Endothelial cell of umbilical vein (primary cell): Measurements from ENCODE around the gene EIF2B4. TPM values are rescaled to one million over a fixed set of nuclear protein-coding genes. Genes with fewer than 3 reads are reported as not detected.

Source experiments
- BruUV-seq: library from RNA; stranded (reverse); fragments of 400-500 nt; replicated peaks from 2 replicates; lab custom pipeline; 2021; lab: Mats Ljungman, UMichigan
- CTCF ChIA-PET: fragments of 300-600, 350-600 bp; sonication (Branson Sonifier 250); formaldehyde crosslinking; loops from one replicate; lab custom pipeline; 2021; ENCODE audit warnings: antibody characterized with exemption, inconsistent platforms; lab: Charles Lee
- POLR2A ChIA-PET: fragments of 300-600, 350-600 bp; sonication (Branson Sonifier 250); formaldehyde crosslinking; loops from one replicate; lab custom pipeline; 2021; ENCODE audit warnings: antibody characterized with exemption, inconsistent platforms; lab: Charles Lee
- DNase-seq: peaks from one replicate; pipeline ENCODE4 v3.0.0-alpha.2; 2011; ENCODE audit warnings: low read depth, low spot score
- FAIRE-seq: peaks from 2 replicates; lab custom pipeline; 2011; peaks lifted over from hg19 to GRCh38; lab: Jason Lieb, UNC
- H2AFZ ChIP-seq: 2 replicates; pipeline ENCODE4 v1.6.0; 2012; ENCODE audit warnings: low read depth, low read length, control low read depth, inconsistent platforms
- H3K27ac ChIP-seq: 2 replicates; pipeline ENCODE4 v1.5.1; 2011; ENCODE audit warnings: low read depth, mild to moderate bottlenecking, control low read depth, low read length, moderate library complexity; ENCODE audit not compliant: insufficient read depth
- H3K27me3 ChIP-seq, 2 experiments: 2 replicates each; pipeline versions ENCODE4 v1.6.0 to v1.6.1; 2011; ENCODE audit warnings: low read length in 2 of 2, mixed read lengths in 1 of 2; ENCODE audit not compliant: control insufficient read depth in 2 of 2, insufficient read depth in 2 of 2
- H3K36me3 ChIP-seq, 2 experiments: 2 replicates in 1 of 2; 3 replicates in 1 of 2; pipeline ENCODE4 v1.5.1; 2011; ENCODE audit warnings: low read length in 2 of 2, mild to moderate bottlenecking in 1 of 2, moderate library complexity in 1 of 2; ENCODE audit not compliant: control insufficient read depth in 2 of 2, insufficient read depth in 2 of 2; ENCODE audit errors: extremely low read depth in 1 of 2
- H3K4me1 ChIP-seq: 3 replicates; pipeline ENCODE4 v1.5.1; 2011; ENCODE audit warnings: mild to moderate bottlenecking, low read length; ENCODE audit not compliant: control insufficient read depth, insufficient read depth; ENCODE audit errors: extremely low read depth
- H3K4me2 ChIP-seq: 2 replicates; pipeline ENCODE4 v1.6.1; 2011; ENCODE audit warnings: low read length, control low read depth, mixed read lengths; ENCODE audit not compliant: insufficient read depth
- H3K4me3 ChIP-seq, 3 experiments: fragments of 200-600 bp in 1 of 3; sonication (generic), shearing (Covaris generic) in 1 of 3; replicated peaks in 1 of 3; 2 replicates each; pipeline ENCODE4 v1.5.1; 2011 to 2016; ENCODE audit warnings: control low read depth in 3 of 3, low read length in 3 of 3, mild to moderate bottlenecking in 2 of 3, inconsistent platforms in 1 of 3, low read depth in 1 of 3, moderate library complexity in 1 of 3; ENCODE audit not compliant: insufficient read depth in 1 of 3
- H3K79me2 ChIP-seq: 2 replicates; pipeline ENCODE4 v1.6.0; 2012; ENCODE audit warnings: low read length, inconsistent platforms; ENCODE audit not compliant: control insufficient read depth, insufficient read depth
- H3K9ac ChIP-seq: replicated peaks from 2 replicates; pipeline ENCODE3; 2011; ENCODE audit warnings: low read length, control low read depth; ENCODE audit not compliant: insufficient read depth; ENCODE audit errors: extremely low read depth
- H3K9me1 ChIP-seq: replicated peaks from 3 replicates; pipeline ENCODE4 v1.6.0; 2011; ENCODE audit warnings: mild to moderate bottlenecking, low read length; ENCODE audit not compliant: control insufficient read depth, insufficient read depth; ENCODE audit errors: extremely low read depth
- H3K9me3 ChIP-seq: replicated peaks from 2 replicates; pipeline ENCODE4 v1.5.1; 2012; ENCODE audit warnings: low read length, inconsistent platforms; ENCODE audit not compliant: control insufficient read depth, insufficient read depth
- H4K20me1 ChIP-seq: replicated peaks from 2 replicates; pipeline ENCODE3; 2011; ENCODE audit warnings: mild to moderate bottlenecking, low read length; ENCODE audit not compliant: control insufficient read depth, insufficient read depth; ENCODE audit errors: extremely low read depth
- CTCF ChIP-seq, 2 donors: IDR thresholded peaks; 1 replicate in 1 of 2; 2 replicates in 1 of 2; pipeline ENCODE4 v1.5.1; 2011; ENCODE audit warnings: low read length in 2 of 2, mild to moderate bottlenecking in 2 of 2, moderate library complexity in 2 of 2, control low read depth in 1 of 2, inconsistent platforms in 1 of 2, low read depth in 1 of 2; ENCODE audit not compliant: insufficient read depth in 1 of 2; ENCODE audit errors: extremely low read depth in 1 of 2
- EZH2 ChIP-seq: IDR thresholded peaks from 2 replicates; pipeline ENCODE4 v1.6.1; 2012; ENCODE audit warnings: borderline replicate concordance, low read depth, mild to moderate bottlenecking, moderate library complexity, low read length, inconsistent platforms; ENCODE audit not compliant: severe bottlenecking
- FOS ChIP-seq: IDR thresholded peaks from 2 replicates; pipeline ENCODE4 v1.6.1; 2011; ENCODE audit warnings: mild to moderate bottlenecking, low read length, moderate library complexity, borderline replicate concordance; ENCODE audit not compliant: insufficient read depth
- GATA2 ChIP-seq: IDR thresholded peaks from 2 replicates; pipeline ENCODE4 v1.7.0; 2011; ENCODE audit warnings: low read depth, mild to moderate bottlenecking, moderate library complexity, mixed read lengths, low read length; ENCODE audit not compliant: insufficient read length, insufficient read depth
- JUN ChIP-seq: IDR thresholded peaks from 2 replicates; pipeline ENCODE4 v1.6.1; 2011; ENCODE audit warnings: borderline replicate concordance, low read depth; ENCODE audit not compliant: insufficient read length, insufficient read depth
- MAX ChIP-seq: IDR thresholded peaks from 2 replicates; pipeline ENCODE4 v1.6.1; 2011; ENCODE audit not compliant: insufficient read depth, insufficient read length
- MYC ChIP-seq: IDR thresholded peaks from one replicate; pipeline ENCODE4 v1.6.1; 2011; ENCODE audit warnings: mild to moderate bottlenecking, low read depth, low read length
- POLR2A ChIP-seq: IDR thresholded peaks from 2 replicates; pipeline ENCODE4 v1.6.1; 2012; ENCODE audit warnings: low read depth, mild to moderate bottlenecking, control low read depth, low read length
- POLR2AphosphoS5 ChIP-seq: IDR thresholded peaks from 2 replicates; pipeline ENCODE4 v1.6.1; 2012; ENCODE audit warnings: low read depth, mild to moderate bottlenecking, control low read depth, low read length, moderate library complexity; ENCODE audit not compliant: insufficient read depth
- dilution Hi-C: fragments of 300-500 bp; cut with MboI; formaldehyde crosslinking; loops from one replicate; pipeline ENCODE4 v1.15.0; 2019; ENCODE audit warnings: low sequenced_read_pairs; ENCODE audit not compliant: extremely low pct_ligation_motif_present
- intact Hi-C: fragments of 100-400 bp; cut with micrococcal nuclease; formaldehyde crosslinking; loops from one replicate; pipeline ENCODE4 v1.10.0; 2022
- polyA plus RNA-seq, 4 experiments: library from polyadenylated mRNA; depleted of rRNA in 3 of 4; stranded (reverse) in 3 of 4; unstranded in 1 of 4; fragments of >200 nt; gene quantifications; 2 replicates each; pipeline versions ENCODE4 v1.2.1 to v1.2.3, GENCODE V29; 2011 to 2012; ENCODE audit warnings: missing spikeins in 1 of 4
- total RNA-seq: library from RNA; stranded (reverse); gene quantifications from 2 replicates; pipeline ENCODE4 v1.2.3, GENCODE V29; 2021

Gene EIF2B4
- total and polyA plus RNA-seq, 2 donors (not counting 3 experiments of a cell fraction or from before 2014, with no cell fraction given) = 43.7 to 63.2 TPM

GRCh38 chr2:27322301-27322765 lies 47.8 kb downstream of the EIF2B4 start:
- Histone ChIP-seq H4K20me1 (no peaks in the 10 kb centered on the region), H3K4me3 (peak overlapping the region; percentile 70 to 91 (median 90)), H3K4me2 (peak overlapping the region; percentile 96), H3K9me3 (no peaks in the 10 kb centered on the region), H3K36me3 (peaks cover 0 to 11% of the 10 kb centered on the region in 2 experiments), H3K27me3 (no peaks in the 10 kb centered on the region), H3K4me1 (peaks cover 26% of the 10 kb centered on the region), H3K27ac (peak overlapping the region; percentile 95), H3K79me2 (peaks cover 8% of the 10 kb centered on the region), H2AFZ (peak overlapping the region; percentile 58), H3K9me1 (no peaks in the 10 kb centered on the region), H3K9ac (peak overlapping the region; percentile 96)
- BruUV-seq = TSS peak; percentile 79
- no peak for DNase-seq
- ChIA-PET CTCF (interaction anchor here (0.6 to 1.8 kb wide), 6 partner anchors 12 to 361 kb away, joined by 3 to 6 read pairs (median 4); partner anchors contain the start of gene EIF2B4), POLR2A (interaction anchor here (1.0 to 1.3 kb wide), 2 partner anchors 8 to 34 kb away, joined by 3 to 4 read pairs; partner anchors contain the start of gene GTF3C2)
- dilution Hi-C loops (no loop called here), intact Hi-C loops (no loop called here)
- TF ChIP-seq POLR2A (no peak), FOS (no peak), POLR2AphosphoS5 (no peak), EZH2 (no peak)
- FAIRE-seq = no peak

- H4K20me1 ChIP-seq = no peaks in the 10 kb centered on the region
- no peak overlapping the region for H2AFZ ChIP-seq
- H3K27me3 ChIP-seq = no peaks in the 10 kb centered on the region
- dilution Hi-C loops (no loop called here), intact Hi-C loops (no loop called here)
- POLR2A ChIA-PET = no interaction called here
- TF ChIP-seq EZH2 (no peak), POLR2AphosphoS5 (peak; percentile 64), MYC (no peak), GATA2 (no peak), POLR2A (no peak), CTCF (IDR thresholded peaks at IDR 0.05; ENCODE audit: extremely low read depth in 1 of 2, insufficient read depth in 1 of 2, low read depth in 1 of 2, low read length in 2 of 2) (peak; percentile 49 to 57), MAX (no peak), JUN (peak; percentile 97), FOS (peak; percentile 98)
- no TSS peak for BruUV-seq
- peak; percentile 76 for FAIRE-seq
- H3K79me2 ChIP-seq = peaks cover 8% of the 10 kb centered on the region
- H3K4me2 ChIP-seq = peak overlapping the region; percentile 96
- peak; percentile 91 for DNase-seq
- no peaks in the 10 kb centered on the region for H3K9me3 ChIP-seq
- H3K9me1 ChIP-seq = no peaks in the 10 kb centered on the region
- peaks cover 26% of the 10 kb centered on the region for H3K4me1 ChIP-seq
- H3K36me3 ChIP-seq = peaks cover 0 to 3% of the 10 kb centered on the region in 2 experiments
- peak overlapping the region; percentile 47 for H3K27ac ChIP-seq
- H3K4me3 ChIP-seq = no peak overlapping the region
- CTCF ChIA-PET = interaction anchor here (0.8 to 1.3 kb wide), 6 partner anchors 9 to 362 kb away, joined by 3 to 7 read pairs (median 4); no protein-coding TSS in a partner anchor
- H3K9ac ChIP-seq = no peak overlapping the region
Observed at GRCh38 chr2:27320958-27321543, 49.1 kb downstream of the EIF2B4 start.
